Activated T-helper 1 cell treated with anti-CD3 and anti-CD28 coated beads, Interleukin-2, amount 50 U/mL, for 16 hours (primary cell): ENCODE data around the gene LCNL1.

Experiments used
- DNase-seq, 2 donors: peaks; one replicate each; pipeline ENCODE4 v3.0.0-alpha.2; 2020; ENCODE audit warnings: low read depth in 1 of 2, low spot score in 1 of 2

Gene LCNL1

DNA sequence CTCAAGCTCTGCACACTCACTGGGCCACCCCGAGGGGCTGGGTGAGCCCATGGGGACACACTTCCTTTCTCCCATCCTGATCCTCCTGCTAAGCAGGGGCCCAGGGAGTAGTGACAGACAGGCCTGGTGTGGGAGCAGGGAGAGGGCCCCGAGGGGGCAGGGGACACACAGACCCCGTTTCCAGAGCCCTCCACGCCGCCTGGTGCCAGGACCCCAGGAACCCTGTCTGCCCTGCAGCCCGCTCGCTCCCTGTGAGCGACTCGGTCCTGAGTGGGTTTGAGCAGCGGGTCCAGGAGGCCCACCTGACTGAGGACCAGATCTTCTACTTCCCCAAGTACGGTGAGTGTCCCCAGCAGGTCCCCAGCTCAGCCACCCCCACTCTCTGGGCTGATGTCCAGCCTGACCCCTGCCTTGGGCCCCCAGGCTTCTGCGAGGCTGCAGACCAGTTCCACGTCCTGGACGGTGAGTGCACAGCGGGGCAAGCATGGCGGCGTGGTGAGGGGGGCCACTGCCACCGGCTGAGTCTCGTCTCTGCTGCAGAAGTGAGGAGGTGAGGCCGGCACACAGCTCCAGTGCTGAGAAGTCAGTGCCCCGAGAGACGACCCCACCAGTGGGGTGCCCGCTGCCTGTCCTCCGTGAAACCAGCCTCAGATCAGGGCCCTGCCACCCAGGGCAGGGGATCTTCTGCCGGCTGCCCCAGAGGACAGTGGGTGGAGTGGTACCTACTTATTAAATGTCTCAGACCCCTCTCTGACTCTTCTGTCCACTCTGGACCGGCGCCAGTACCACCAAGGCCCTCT, 36.4 kb upstream of the LCNL1 start:
- DNase-seq: no peak

DNA sequence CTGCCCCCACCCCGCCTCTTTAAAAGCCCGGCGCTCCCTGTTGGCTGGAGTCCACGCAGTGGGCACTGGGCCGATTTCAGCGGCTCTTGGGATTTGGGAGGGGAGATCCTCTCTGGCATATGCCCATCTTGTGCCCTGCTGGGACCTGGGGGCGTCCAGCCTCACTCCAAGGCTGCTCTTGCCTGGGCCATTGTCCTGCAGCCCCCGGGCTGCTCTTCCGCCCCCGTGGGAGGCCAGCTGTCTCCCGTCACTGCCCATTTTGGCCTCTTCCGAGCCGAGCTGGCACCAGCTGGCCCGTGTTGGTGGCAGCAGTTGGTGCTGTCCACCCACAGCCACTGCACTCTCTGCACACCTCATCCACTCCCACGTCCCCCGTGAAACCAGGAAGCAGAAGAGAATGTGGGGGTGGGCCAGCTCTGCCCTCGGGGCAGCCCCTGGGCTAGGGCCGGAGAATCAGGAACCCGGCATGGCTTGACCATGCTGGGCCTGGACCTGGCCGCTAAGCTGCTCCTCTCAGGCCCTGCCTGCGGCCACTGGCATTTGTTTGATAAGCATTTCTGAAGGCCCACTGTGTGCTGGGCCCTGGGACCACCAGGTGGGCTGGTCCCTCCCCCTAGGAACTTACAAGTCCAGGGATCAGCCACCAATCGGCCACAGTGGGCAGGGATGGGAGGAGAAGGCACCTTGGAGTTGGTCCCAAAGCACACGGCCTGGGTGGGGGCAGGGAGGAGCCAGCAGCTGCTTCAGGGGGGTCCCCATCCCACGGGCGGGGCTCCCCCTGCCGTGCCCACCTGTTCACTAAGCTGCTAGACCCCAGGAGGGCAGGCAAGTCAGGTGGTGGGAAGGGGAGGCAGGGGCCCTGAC, 35.5 kb upstream of the LCNL1 start:
- DNase-seq: no peak

DNA sequence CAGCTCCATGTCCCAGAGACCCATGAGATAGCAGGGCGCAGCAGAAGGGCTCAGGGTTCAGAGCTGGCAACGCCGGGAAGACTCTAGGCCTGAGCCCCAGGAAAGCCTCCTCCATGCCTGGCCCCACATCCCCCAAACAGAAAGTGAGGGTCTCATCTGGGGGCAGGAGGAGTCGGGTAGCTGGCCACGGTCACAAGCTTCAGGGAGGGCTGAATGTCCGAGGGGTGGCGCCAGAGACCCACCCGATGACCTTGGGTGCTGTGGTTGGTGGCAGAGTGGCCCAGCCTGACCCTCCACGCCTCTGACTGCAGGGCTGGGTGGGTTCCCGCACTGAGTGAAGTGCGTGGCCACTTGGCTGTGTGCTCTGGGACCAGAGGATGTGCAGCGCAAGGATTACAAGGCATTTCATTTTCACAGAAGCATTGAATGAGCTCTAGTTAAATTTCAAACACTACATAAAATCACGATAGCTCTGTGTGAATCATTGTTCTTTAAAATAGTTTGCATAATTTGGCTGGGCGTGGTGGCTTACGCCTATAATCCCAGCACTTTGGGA, 34.8 kb upstream of the LCNL1 start:
- DNase-seq: no peak

DNA sequence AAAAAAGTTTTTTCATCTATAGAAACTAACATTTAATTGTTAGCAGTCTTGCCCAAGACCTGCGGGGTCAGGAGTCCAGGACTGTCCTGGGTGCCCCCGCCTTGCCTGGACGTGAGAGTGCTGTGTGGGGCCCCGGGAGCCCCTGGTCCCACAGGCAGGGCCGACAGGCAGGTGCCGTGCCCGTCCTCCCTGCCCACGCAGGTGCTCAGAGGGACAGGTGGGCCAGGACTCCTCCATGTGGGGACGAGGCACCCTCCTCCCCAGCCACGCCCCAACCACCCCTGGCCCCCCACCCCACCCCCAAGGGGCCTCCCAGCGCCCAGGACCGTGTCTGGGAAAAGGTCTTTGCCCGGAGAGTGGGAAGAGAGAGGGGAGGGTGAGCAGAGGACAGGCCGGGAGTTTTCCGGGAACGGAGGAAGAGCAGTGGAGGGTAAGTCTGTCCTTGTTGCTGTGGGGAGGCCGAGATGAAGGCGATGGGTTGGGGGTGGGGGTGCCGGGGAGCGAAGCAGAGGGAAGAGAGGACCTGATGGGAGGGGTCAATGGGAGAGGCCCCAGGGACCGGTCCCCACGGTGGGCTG, 33.5 kb upstream of the LCNL1 start:
- DNase-seq: no peak

DNA sequence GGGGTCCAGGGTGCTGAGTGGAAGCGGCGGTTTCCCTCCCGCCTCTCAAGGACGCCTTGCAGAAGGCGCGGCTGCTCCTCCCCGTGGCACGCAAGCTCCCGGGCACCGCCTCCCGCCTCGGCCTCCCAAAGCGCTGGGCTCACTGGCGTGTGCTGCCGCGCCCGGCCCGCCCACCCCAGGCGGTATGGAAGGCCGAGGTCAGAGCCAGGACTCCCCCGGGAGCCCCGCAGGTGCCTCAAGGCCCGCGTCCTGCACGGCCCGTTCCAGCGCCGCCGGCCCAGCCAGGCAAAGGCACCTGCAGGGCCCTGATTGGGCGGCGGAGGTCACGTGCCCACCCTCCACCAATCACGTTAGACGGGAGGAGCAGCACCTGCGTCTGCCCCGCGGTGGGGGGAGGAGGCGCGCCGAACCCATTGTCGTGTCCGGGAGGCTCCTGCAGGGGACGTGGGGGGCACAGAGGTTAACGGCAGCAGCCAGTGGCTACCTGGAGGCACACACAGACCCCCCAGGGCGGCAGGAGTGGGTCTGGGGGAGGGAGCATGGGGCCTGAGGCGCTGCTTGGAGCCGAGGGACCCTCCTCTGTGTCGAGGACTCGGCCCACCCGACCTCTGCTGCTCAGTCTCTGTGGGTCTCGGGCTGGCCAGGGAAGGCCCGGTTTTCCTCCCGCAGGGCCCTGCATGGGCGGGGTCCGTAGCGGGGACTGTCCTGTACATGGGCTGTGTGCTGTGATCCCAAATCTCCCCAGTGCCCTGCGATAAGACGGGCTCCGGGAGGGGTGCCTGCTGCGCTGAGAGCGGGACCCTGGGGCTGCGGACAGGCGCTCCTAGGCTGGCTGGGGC, 32.8 kb upstream of the LCNL1 start:
- DNase-seq: peak; percentile 93 to 96

DNA sequence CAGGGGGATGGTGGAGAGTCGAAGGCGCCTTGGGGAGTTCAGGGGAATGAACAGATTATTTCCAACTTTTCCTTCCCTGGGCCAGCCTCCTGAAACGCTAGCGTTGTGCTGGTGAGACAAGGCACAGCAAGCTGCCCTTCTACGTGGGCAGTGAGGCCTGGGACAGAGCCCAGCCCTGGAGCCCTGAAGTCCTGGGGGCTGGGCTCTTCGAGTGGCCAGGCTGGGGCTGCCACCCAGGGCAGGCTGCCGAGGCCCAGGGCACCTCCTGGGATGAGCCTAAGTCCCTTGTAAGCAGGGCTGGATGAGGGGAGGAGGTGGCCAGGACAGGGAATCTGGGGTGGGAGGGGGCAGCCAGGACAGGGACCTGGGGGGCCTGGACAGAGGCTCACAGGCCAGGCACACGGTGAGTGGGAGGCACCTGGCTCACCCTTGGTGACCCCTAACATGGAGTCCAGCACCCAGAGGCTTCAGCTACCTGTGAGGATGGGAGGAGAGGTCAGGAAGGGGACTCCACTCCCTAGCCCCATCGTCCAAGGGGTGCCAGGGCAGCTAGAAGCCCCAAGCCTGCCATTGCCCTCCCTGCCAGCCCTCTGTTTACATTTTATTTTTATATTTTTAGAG, 32.0 kb upstream of the LCNL1 start:
- DNase-seq: no peak

DNA sequence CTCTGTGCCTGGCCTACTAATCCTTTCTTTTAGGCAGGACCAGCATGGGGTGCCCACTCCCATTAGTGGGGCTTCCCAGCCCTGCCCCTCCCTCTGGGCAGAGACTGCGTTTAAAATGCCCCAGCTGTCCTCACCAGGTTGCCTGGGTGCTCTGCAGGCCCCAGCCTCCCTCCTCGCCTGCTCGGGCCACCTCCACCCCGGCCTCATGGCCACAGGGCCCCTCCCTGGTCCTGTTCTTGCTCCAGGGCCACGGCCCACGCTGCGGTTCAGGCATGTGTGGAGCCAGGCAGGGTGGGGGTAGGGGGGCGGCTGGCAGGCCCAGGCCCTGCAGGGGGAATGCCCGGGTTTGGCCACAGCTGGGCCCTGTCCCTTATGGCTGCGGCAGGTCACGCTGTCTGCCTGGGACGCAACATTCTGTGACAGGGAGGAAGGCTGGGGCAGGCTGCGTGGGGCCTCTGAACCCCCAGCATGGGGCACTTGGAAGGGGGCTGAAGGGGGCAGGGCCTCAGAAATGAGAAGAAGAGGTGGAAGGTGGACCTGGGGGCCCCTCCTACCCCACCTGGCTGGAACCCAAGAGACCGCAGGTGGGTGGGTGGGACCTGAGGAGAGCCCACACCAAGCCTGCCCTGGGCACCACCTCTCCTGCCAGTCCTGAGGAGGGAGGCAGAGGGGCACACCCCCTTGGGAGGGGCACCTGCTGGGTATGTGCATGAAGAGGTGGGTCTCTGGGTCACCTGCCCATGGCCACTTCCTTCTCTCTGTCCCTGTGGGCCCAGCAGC, 31.1 kb upstream of the LCNL1 start, which contains the start of gene LCN12:
TSS of gene LCN12 (plus strand) at position 733 of the 780 bp plus-strand sequence. CDS start 55 bp downstream, outside the sequence.
- no peak for DNase-seq

DNA sequence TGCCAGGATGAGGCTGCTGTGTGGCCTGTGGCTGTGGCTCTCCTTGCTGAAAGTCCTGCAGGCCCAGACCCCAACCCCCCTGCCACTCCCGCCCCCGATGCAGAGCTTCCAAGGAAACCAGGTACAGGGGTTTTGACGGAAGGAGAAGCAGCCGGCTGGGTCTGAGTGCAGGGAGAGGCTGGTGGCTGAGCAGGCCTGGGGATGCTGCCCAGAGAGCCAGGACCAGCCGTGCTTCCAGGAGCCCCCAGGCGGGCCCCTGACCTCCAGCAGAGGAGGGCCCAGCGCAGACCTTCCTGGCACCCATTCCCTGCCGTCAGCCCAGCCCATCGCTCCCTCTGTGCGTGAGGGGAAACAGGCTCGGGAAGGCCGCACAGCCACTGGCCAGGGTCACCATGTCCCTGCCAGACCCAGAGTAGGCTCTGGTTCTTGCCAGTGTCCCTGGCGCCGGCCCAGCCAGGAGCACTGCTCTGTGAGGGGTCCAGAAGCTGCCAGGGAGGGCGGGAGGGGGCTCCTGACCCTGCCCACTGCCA, 30.4 kb upstream of the LCNL1 start:
- no peak for DNase-seq

DNA sequence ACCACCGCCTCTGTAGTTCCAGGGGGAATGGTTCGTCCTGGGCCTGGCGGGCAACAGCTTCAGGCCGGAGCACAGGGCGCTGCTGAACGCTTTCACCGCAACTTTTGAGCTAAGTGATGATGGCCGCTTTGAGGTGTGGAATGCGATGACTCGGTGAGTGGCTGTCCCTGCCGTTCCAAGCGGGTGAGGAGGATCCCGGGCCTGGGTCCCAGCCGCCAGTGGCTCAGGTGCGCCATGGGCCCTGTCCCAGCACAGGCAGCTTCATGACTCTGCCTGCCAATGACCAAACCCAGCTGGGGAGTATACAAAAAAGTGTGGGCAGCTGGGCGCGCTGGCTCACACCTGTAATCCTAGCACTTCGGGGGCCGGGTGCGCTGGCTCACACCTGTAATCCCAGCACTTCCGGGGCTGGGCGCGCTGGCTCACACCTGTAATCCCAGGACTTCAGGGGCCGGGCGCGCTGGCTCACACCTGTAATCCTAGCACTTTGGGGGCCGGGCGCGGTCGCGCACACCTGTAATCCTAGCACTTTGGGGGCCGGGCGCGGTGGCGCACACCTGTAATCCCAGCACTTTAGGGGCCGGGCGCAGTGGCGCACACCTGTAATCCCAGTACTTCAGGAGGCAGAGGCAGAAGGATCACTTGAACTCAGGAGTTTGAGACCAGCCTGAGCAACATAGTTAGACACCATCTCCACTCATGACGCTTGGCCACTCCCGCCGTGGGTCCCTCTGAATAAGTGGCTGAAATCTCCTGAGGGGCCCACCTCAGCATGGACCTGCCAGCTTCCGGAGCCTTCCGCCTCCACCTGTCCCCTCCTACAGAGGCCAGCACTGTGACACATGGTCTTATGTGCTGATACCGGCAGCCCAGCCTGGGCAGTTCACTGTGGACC, 29.7 kb upstream of the LCNL1 start:
- no peak for DNase-seq

DNA sequence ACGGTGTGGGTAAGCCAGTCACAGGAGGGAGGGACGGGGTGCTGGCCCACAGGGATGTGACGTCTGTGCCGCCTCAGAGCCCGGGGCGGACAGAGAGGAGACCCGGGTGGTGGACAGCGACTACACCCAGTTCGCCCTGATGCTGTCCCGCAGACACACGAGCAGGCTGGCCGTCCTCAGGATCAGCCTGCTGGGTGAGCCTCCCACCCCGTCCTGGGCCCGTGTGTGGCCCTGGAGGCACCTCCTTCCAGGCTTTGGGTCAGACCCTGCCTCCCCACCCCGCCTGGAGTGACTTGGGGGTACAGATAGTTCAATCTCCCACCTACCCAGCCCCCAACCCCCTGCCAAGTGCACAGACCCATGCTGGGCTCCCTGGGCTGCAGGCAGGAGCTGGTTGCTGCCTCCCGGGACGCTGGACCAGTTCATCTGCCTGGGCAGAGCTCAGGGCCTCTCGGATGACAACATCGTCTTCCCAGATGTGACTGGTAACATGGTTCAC, 29.0 kb upstream of the LCNL1 start:
- DNase-seq: no peak

DNA sequence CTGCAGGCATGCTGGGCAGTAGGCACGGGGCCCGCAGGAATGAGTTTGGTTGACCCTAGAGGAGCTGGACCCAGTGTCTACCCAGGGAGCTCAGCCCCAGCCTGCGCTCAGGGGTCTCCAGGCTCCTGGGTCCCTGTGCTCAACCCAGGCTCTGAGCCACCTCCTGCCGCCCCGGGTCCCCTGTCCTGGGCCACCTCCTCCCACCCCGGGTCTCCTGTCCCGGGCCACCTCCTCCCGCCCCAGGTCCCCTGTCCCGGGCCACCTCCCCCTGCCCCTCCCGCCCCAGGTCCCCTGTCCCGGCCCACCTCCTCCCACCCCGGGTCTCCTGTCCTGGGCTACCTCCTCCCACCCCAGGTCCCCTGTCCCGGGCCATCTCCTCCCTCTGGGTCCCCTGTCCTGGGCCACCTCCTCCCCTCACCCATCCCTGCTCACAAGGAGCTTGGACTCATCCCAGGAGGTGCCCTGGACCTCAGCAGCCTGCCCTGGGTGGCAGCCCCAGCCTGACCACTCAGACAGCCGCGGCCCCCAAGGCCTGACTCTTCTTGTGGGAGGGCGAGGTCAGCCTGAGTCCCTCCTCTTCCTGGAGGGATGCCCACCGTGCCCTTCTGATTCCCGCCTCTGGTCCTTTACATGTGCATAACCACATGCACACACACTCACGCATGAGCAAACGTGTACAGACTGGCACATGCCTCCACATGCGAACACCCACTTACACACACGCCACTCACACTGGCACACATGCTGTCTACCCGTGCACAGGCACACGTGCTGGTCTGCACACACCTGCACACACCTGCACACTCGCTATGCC, 28.3 kb upstream of the LCNL1 start:
- DNase-seq: no peak

DNA sequence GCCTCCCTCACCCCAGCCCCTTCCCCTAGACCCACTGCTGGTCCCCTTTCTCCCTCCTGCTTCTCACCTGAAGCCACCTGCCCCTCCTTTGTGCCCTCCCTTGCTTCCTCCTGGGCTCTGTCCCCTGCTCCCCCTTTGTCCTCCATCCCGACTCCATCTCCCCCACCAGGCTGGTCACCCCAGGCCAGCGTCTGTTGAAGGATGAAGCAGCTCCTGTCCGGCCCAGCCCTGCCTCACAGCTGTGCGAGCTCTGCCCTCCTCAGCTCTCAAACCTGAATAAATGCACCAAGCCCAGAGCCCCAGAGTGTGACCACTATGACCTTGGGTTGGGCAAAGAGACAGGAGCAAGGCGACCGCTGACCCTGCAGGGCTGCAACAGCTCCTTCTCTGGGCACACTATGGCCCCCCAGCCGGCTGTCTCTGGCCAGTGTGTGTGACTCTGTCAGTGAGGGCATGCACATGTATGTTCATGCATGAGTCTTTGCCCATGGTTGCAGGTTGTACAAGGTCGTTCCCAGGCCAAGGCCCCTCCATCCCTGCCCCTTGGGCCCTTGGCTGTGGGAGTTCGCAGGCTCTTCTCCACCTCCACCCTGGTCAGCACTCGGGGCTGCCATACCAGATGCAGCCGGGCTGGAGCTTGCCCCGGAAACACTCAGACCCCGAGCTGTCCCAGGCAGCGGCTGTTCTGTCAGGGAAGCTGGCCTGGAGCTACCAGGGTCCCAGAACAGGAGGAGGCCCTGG, 27.4 kb upstream of the LCNL1 start:
- DNase-seq: no peak

DNA sequence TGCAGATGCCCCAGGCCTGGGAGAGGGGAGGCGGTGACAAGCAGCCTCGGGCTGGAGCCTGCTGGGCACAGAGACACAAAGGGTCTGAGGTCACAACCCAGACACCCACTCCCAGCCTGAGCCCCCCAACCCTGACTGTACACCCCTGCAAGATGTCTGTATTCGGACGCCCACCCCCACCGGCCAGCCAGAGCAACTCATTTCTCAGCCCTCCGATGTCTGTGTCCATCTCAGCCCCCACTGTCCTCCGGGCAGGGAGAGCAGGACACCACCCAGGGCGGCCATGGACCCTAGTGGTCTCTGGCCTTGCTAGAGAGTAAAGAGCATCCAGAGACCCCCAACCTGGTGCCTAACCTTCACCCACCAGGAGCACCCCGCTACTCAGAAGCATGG, 26.9 kb upstream of the LCNL1 start:
- DNase-seq: no peak

DNA sequence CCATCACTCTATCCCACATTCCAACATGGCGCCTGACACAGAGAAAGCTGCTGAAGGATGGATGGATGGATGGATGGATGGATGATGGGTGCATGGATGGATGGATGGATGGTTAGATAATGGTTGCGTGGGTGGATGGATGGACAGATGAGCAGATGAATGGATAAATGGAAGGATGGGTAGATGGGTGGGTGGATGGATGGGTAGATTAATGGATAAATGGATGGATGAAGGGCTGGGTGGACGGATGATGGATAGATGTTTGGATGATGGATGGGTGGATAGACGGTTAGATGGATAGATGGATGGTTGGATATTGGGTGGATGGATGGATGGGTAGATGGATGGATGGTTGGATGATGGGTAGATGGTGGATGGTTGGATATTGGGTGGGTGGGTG, 26.2 kb upstream of the LCNL1 start:
- no peak for DNase-seq

DNA sequence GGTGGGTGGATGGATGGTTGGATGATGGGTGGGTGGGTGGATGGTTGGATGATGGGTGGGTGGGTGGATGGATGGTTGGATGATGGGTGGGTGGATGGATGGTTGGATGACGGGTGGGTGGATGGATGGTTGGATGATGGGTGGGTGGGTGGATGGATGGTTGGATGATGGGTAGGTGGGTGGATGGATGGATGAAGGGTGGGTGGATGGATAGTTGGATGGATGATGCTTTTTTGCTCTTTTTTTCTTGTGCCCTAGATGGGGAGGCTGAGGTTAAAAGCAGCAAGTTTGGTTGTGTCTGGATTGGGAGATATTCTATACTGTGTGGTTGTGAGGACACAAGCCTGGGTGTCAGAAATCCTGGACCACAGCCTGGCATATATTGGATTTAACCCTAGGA, 25.3 kb upstream of the LCNL1 start:
- no peak for DNase-seq

DNA sequence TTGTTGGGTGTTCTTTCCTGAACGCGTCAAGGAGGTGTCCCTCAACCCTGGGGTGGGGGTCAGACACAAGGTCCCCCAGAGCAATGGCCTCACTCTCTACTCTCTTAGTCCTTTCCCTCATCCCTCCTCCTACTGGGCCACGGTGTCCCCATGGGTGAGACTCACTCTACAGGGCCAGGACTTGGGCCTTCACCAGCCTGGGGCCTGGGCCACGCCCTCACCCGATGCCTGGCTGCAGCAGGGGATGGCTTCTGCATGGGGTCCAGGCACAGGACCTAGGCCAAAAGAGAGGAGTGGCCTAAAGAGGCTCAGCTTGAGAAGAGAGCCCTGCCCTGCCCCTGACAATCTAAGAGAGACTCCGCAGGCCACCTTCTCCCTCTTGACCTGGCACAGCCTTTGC, 24.9 kb upstream of the LCNL1 start:
- DNase-seq: no peak

DNA sequence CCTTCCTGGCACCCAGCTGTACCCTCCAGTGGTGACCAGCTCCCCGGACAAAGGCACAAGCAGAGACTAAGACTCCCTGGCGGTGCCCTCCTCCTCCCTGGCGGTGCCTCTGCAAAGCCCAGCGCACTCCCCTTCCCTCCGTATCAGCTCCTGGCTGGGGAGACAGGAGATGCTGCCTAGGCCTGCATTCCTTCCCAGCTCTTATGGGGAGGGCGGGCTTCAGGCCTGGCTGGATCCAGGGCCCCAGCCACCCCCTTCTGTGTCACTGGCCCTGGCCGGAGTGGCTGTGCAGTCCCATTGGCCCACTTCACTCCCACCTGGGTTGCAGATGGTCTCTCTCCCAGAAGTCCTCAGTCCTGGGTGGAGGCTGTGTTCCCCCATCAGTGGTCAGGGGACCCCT, 24.3 kb upstream of the LCNL1 start:
- no peak for DNase-seq
